AML-193 (cell line): ENCODE data around the gene EIF3A.
"Not testable (repeated sequence)": the region's sequence is repeated elsewhere in the genome, so short reads cannot be mapped to it uniquely, and the experiment has no call there.

Experiments
- DNase-seq, 2 experiments: peaks; one replicate each; lab custom pipeline; 2025; lab: John Stamatoyannopoulos, UW

Gene EIF3A

GRCh38 chr10:119101366-119102098, 20.9 kb upstream of the EIF3A start:
- no peak for DNase-seq

GRCh38 chr10:119100434-119101238, 20.0 kb upstream of the EIF3A start:
- no peak for DNase-seq

- DNase-seq, result no peak
Measured at GRCh38 chr10:119098576-119098975, 18.0 kb upstream of the EIF3A start.

GRCh38 chr10:119096641-119097415, 16.2 kb upstream of the EIF3A start:
- DNase-seq, result not testable (repeated sequence)

- DNase-seq, result no peak
Measured at GRCh38 chr10:119095640-119096039, 15.0 kb upstream of the EIF3A start.

- DNase-seq, result no peak
Measured at GRCh38 chr10:119090968-119091367, 10.4 kb upstream of the EIF3A start.

- no peak for DNase-seq
Measured at GRCh38 chr10:119090026-119090795, 9.6 kb upstream of the EIF3A start.

- no peak for DNase-seq
Measured at GRCh38 chr10:119087271-119087882, 6.8 kb upstream of the EIF3A start.

- no peak for DNase-seq
Measured at GRCh38 chr10:119084896-119085295, 4.3 kb upstream of the EIF3A start.

GRCh38 chr10:119079599-119080520, 757 bp downstream of the EIF3A start:
- DNase-seq, result peak; percentile 40 to 42

GRCh38 chr10:119078422-119079179, 2.0 kb downstream of the EIF3A start:
- DNase-seq, result no peak

GRCh38 chr10:119073584-119073983, 7.0 kb downstream of the EIF3A start:
- no peak for DNase-seq

- no peak for DNase-seq
Measured at GRCh38 chr10:119070395-119071165, 10.0 kb downstream of the EIF3A start.

GRCh38 chr10:119061926-119062325, 18.7 kb downstream of the EIF3A start:
- no peak for DNase-seq

GRCh38 chr10:119061352-119061751, 19.3 kb downstream of the EIF3A start:
- no peak for DNase-seq

GRCh38 chr10:119060107-119060506, 20.5 kb downstream of the EIF3A start:
- no peak for DNase-seq

- DNase-seq, result no peak
Measured at GRCh38 chr10:119059557-119059956, 21.1 kb downstream of the EIF3A start.

GRCh38 chr10:119058010-119058409, 22.6 kb downstream of the EIF3A start:
- DNase-seq, result no peak

- DNase-seq, result no peak
Measured at GRCh38 chr10:119055472-119055871, 25.1 kb downstream of the EIF3A start.
